Measurements from ENCODE around the gene RARG.
A peak's percentile ranks its signal among the peaks of the same experiment; 100 is the strongest.
"Not testable (repeated sequence)": the region's sequence is repeated elsewhere in the genome, so short reads cannot be mapped to it uniquely, and the experiment has no call there.

Gene RARG

DNA sequence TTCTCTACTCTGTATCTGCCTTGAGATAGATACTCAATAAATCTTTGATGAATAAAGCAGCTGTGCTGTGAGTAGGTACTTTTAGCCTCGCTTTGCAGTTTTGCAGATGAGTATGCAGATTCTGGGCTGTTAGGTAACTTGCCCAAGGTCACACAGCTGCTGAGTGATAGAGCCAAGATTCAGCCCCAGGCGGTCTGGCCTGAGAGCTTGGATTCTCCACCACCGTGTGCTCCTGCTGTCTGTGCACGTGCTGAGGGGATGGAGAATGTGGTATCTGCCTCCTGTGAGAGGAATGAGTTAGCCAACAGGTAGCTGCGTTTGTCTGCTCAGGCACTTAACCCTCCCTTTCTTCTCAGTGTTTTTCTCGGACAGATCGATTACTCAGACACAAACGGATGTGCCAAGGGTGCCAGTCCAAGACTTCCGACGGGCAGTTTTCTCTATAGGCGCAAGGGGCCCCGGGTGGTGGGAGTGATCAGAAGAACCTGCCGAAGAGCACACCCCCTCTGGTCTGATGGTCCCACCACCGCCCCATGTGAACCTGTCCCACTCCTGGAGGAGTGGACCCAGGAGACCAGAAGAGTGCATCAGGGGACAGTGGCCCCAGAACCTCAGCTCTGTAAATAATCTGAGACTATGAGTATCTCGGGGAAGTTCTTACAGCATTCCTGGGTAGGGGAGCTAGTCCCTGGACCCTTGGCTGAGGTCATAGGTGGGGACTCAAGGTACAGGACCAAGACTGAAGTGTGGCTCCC lies 44.7 kb downstream of the RARG start:
- DNase-seq: no peak

DNA sequence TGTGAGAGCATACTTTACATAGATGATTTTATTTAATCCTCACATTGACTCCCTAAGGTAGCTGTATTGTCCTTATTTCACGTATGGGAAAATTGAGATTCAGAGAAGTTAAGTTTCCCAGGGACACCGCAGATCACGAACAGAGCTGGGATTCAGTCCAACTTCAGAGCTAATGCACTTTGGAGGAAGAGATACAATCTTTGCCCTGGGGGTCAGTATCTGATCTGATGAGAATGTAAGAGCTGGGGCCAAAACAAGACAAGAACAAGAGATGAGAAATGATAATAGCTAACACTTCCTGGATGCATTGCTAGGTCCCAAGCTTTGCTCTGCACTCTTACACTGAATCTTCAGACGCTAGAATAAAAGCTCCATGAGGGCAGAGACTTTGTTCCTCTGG lies 45.3 kb downstream of the RARG start:
- no peak for DNase-seq

DNA sequence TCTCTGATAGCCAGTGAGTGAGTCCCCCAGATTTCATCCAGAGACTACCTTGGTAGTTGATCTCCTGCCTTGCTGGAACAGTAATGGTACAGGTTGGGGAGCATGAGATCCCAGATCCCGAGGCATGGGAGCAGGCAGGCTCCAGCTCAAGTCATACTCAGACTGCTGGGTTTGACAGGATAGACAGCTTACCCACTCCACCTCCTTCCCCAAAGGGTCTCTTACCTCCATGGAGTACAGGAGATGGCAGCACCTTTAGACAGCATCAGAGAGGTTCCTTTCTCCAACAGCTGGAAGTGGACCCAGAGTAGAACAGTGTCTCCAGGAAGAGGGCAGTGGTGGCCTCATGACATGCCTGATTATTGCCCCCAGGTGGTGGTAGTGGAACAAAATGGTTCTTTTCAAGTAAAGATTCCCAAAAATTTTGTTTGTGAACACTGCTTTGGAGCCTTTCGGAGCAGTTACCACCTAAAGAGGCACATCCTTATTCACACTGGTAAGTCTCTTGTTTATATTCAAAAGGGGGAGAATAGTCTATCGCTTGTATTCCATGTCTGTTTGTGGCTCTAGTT lies 46.3 kb downstream of the RARG start:
- no peak for DNase-seq

DNA sequence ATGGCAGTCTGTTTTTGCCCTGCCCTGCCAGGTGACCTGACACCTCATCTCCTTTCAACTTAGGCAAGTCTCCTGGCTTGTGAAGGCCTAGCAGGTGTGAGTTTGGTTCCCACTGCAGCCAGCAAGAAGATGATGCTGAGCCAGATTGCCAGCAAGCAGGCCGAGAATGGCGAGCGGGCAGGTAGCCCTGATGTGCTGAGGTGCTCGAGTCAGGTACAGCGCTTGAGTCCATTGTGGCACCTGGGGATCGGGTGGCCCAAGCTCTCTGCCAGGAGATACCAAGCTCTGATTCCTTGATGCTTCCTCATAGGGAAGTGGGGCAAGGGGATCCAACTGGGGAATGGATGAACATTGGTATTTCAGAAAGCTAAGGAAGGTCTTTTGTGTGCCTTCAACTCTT lies 47.2 kb downstream of the RARG start:
- no peak for DNase-seq

GRCh38 chr12:53182903-53183302 lies 49.1 kb downstream of the RARG start:
- no peak for DNase-seq

GRCh38 chr12:53181935-53182334 lies 50.1 kb downstream of the RARG start:
- DNase-seq: no peak

DNA sequence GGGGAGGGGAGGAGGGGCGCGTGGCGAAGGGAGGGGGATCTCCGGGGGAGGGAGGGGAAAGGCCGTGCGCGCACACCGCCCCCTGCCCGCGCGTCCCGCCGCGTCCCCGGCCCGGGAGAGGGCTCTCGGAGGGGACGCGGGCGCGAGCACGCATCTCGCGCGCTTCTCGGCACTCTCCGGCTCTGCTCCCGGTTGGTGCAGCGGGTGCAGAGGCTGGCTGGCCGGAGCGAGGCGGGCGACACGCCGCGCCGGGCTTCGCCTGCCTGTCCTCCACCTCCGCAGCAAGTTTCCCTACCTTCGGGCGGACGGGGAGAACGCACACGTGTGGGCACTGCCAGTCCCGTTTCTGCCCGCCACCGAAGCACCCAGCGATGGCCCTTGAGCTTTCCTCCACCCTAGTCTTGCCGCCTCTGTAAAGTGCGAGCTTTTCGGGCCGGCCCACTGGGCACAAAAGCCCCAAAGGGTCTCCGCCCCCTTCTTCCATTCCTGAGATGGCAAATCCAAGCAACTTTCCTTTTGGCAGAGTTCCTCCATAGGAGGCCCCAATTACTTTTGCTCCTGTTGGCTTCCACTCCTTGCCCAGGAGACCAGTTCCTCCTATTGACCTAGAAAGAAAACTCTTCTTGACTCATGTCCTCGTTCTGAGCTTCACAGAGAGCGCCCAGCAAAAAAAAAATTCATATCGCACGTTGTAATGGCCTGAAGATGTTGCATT lies 50.9 kb downstream of the RARG start:
- DNase-seq: peak; percentile 51

- DNase-seq: peak; percentile 97
These were observed 51.6 kb downstream of the RARG start, which contains the start of the genes CSAD and ZNF740 for GRCh38 chr12:53180220-53180930. CSAD (minus strand) TSS chr12:53180925; CDS start chr12:53173470, 7,455 bp downstream. ZNF740 (plus strand) TSS chr12:53180722; CDS start chr12:53181984, 1,262 bp downstream.

DNA sequence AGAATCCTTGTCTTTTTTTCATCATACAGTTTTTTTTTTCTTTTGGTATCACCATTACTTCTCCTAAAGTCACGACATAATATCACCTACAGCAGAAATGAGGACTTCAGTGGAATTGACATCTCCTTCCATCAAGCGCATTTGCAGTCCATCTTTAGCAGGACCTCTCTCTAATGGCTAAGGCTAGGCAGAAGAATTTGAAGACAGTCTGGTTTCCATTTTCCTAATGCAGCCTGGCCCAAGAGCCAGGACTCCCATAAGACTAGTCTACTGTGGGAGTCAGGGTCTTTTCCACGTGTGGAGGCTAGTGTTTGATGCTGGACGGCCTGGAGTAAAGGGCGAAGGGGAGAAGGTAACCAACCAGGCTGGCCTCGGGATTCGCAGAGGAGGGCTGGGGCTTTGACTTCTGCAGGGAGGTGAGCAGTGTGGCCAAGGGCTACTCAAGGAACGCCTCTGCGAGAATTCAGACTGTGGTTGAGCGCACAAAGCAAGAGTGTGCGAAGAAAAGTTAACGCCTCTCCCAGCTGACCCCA lies 52.3 kb downstream of the RARG start:
- no peak for DNase-seq

- not testable (repeated sequence) for DNase-seq
These were observed 53.2 kb downstream of the RARG start for GRCh38 chr12:53178803-53179202.

DNA sequence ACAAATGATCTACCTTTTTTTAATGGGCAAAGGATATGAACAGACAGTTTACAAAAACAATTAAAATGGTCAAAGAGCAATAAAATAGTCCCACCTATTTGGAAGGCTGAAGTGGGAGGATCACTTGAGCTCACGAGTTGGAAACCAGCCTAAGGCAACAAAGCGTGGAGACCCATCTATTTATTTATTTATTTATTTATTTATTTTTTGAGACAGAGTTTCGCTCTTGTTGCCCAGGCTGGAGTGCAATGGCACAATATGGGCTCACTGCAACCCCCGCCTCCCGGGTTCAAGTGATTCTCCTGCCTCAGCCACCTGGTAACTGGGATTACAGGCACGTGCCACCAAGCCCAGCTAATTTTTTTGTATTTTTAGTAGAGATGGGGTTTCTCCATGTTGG lies 54.6 kb downstream of the RARG start:
- DNase-seq: not testable (repeated sequence)

- no peak for DNase-seq
These were observed 55.3 kb downstream of the RARG start for GRCh38 chr12:53176750-53177149.

GRCh38 chr12:53174881-53175491 lies 57.0 kb downstream of the RARG start:
- DNase-seq: peak; percentile 95

GRCh38 chr12:53173085-53173715 lies 58.8 kb downstream of the RARG start:
- DNase-seq: no peak

GRCh38 chr12:53172352-53172751 lies 59.7 kb downstream of the RARG start:
- no peak for DNase-seq

DNA sequence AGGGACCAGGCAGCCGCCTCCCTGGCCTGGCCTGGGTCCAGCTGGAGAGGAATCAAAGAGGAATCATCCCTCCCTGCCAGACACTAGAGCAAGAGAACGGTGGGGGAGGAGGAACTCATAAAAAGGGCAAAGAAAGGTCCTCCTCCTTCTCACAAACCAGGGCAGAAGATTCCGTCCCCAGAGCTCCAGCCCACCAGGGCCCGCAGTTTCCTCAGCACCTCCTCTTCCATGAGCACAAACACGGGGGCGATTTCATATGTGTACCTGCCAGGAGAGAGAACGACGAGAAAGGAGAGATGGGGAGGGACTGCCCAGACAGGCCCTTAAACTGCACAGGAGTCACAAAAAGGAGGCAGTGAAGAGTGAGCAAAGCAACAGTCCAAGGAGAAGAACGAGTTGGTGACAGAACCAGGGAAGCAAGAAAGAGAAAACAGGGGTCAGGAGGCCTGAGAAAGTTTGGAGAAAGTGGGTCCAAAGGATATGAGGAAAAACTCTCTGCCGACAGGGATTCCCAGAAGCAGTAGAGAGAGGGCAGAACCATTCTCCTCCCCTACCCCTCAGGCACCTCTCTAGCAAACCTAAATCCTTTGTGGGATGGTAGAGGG lies 60.2 kb downstream of the RARG start:
- DNase-seq: peak; percentile 25

DNA sequence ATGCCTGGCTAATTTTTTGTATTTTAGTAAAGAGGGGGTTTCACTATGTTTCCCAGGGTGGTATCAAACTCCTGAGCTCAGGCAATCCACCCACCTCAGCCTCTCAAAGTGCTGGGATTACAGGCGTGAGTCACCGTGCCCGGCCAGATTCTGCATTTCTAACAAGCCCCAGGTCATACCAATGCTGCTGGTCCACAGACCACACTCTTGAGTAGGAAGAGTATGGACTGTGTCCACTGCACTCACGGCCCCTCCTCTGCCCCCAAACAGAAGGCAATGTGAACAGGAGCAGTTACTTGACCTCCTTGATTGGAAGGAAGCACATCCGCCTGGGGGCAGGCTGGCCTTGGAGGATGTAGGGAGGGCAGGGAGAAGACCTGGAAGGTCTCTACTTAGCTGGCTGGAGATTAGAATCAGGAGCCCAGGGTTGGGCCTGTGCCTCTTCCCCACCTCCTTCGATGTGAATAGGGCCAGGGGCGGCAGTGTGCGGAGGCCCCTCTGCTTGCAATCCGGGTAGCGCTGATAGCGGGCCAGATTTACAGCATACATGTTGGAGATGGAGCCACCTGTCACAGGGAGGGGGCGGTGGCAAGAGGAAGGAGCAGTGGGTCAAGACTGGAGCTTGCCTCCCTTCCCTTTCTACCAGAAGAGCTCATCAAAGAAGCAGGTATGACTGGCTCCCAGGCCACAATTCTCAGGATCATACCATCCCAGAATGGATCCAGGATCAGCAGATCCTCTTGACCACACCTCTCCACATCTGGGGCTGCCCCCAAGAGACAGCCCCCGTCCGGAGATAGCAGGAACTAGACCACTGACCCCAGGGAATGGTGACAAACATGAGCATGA lies 60.9 kb downstream of the RARG start:
- no peak for DNase-seq

GRCh38 chr12:53170215-53170614 lies 61.8 kb downstream of the RARG start:
- DNase-seq: no peak

GRCh38 chr12:53169644-53170043 lies 62.4 kb downstream of the RARG start:
- no peak for DNase-seq

DNA sequence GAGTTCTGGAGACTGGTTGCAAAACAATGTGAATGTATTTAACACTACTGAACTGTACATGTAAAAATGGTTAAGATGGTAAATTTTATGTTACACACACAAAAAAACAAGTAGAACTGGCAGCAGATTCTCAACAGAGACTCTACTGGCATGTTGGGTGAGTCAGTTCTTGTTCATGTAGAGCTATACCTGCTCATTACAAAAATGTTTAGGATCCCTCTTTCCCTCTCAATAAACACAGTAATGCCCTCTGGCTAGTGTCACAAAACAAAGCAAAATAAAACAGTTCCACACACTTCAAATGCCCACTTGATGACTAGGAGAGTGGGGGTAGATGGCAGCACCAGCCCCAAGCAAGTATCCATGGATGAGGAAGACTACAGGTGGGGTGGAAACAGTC lies 65.2 kb downstream of the RARG start:
- DNase-seq: no peak

- DNase-seq: not testable (repeated sequence)
These were observed 69.0 kb downstream of the RARG start for GRCh38 chr12:53163008-53163407.

Measured in NCI-H510A treated with DMSO at 0.1 percent for 48 hours (cell line).